Measurements from ENCODE around the gene CBX2.

The CBX2 gene

DNA sequence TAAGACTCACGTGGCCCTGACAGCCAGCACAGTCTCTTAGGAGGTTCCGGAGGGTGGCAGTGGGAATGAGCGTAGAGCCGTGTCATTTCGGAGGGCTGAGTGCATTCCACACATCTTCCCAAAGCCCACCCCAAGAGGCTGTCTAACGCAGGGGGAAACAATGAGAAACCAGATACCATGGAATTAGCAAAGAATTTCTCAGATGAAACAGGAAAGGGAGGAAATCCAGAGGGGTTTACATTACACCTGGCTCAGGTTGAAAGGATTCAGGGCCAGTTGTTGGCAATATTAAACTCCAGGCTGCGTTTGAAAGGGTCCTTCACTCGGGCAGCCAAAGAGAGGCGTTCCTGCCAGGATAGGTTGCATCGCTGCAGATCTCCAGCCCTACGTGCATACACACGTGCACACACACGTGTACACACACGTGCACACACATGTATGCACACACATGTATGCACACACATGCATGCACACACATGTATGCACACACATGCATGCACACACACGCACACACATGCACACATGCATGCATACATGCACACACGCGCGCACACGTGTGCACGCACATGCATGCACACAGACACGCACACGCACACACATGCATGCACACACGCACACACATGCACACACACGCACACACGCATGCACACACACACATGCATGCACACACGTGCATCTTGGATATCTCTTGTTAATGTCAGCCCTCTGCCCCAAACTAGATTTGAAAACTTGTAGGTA is 49.1 kb downstream of the CBX2 start:
- no peak for DNase-seq (ENCODE audit: low read depth in 3 of 3)

DNA sequence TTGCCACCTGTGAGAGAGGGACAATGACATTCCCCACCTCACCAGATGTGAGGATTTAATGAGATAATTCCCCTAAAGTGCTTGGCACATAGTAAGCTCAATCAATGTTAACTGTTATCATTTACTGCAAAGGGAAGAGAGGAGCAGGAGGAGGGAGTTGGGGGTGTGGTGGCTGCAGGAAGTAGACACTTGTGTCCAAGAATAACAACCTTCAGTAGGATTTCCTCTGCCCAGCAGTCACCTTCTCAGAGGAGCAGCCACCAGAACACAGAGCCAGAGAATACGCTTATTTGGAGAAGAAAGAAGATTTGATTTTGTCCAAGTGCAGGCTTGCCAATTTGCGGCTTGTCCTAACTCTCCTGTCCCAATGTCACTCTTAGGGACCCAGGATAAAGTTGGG is 51.1 kb downstream of the CBX2 start:
- no peak for DNase-seq (ENCODE audit: low read depth in 3 of 3)

DNA sequence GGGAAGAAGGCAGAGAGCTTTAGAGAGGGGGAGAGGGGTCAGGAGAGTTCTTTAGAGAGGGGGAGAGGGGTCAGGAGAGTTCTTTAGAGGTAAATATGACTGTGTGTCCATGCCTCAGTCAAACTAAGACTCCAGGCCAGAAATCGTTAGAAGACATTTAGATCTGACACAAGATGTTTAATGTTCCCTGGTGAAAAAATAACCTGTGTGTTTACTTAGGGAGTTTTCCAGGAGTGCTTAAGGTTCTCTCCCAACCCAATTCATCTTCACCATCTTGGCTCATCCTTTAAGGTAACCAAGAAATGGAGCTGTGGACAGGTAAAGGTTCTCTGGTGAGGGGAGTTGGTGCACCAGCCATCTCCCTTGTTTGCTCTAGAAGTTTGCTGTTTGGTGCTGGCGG is 51.5 kb downstream of the CBX2 start:
- no peak for DNase-seq (ENCODE audit: low read depth in 3 of 3)

DNA sequence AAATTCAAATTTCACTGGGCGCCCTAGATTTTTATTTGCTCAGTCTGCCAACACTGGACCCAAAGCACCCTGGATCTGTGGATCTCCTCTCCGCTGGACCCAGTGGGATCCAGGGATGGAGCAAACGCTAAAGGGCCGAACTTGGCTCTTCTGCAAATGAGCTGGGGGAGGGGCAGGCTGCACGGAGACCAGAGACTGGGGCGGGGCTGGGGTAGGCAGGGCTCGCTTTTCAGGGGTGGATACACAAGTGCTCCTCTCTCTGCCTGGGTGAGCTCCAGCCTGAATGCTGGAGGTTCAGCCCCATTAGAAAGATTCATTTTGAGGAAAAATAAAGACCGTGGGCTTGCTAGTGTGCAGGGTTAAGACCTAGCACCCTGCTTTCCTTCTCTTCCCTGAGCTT is 52.4 kb downstream of the CBX2 start:
- no peak for DNase-seq (ENCODE audit: low read depth in 3 of 3)

DNA sequence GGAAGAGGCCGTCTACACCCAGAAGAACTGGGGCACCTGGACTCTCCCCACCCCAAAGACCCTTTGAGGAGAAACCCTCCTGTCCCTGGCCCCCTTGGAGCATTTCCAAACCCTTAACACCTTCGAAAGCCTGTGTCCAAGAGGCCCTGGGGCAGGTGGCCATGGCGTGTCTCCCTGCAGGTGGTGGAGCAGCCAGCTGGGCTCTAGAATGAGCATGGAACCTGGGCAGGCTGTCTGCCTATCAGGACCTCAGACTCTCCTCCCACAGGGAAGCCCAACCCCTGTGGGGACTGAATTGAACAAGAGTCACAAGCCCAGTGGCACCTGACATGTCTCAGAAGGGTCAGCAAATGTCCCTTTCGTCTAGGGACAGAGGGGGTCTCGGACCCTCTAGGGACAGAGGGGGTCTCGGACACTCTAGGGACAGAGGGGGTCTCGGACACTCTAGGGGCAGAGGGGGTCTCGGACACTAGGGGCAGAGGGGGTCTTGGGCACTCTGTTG is 52.9 kb downstream of the CBX2 start:
- no peak for DNase-seq (ENCODE audit: low read depth in 3 of 3)

DNA sequence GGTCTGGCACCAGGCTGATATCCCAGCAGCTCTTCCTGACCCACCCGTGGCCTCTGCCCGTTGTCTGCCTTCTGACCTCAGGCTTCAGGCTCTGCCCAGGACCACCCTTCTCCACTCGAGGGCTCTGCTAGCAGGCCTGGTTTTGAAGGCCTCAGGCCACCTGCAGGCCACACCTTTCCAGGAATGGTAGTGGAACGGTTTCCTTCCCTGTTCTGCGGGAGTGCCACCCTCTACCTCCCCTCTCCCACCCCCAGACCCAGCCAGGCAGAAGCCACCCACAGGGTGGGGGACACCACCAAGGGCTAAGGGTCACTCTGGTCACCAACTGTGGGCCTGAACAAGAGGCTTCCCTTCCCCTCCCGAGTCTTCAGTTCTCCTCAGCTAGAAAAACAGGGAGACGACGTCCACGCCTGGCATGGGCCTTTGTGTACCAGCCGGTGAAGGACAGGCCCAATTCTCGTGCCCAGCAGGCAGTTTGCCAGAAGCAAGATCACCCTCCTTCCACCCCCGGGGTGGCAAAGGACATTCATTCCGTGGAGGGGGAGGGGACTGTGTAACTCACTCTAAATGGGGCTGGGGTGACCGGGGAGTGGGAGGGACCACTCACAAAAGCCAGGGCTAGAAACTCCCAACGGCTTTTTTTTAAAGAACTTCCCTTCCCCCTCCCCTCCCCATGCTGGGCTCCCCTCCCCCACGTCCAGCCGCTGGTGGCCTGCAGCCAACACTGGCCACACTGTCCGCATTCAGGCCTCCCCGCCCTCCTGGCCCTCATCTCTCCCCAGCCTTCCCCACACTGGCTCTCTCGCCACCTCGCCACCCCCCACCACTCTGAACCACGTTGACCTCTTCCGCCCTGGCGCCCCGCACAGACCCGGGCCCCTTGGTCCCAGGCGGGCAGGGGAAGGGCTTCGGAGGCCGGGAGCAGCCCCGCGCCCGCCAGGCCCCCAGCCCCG is 53.6 kb downstream of the CBX2 start:
- DNase-seq (ENCODE audit: low read depth in 3 of 3): no peak

DNA sequence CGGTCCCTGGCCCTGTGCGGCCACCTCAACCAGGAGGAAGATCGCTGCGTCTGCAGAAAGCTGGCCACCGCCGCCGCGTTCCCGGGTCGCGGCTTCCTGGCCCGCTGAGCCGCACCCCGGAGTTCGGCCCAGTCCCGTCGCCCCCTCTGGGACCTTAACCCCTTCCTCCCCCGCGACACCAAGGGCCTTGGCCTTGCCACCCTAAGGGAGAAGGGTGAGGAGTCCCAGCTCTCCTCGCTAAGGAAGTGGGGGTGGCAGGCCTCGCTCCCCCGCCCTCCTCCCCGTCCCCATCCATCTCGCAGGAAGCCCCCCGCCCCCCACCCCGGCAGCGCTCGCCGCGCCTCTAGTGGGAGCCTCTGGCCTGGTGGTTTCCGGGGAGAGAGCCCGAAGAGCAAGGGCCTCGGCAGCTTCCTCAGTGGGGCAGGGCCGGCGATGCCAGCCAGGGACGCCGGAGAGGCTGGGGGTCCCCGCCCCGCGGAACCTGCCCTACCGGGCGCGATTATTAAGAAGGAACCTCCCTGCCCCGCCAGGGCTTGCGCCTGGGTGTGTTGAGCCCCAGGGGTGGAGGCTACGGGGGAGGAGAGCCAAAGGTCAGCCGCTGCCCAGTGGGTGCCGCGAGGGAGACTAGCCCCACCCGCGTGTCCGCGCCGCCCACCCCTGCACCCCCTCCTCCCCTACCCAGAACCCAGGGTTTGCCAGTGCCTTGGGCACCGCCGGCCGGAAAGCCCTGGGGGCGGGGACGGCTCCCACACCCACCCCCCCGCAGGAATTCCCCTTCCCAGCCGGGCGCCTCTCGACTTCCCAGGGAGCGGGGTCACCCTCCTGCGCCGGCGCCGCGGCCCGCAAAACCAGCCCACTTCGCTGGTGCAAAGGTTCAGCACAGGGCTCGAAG is 54.5 kb downstream of the CBX2 start:
- no peak for DNase-seq (ENCODE audit: low read depth in 3 of 3)

DNA sequence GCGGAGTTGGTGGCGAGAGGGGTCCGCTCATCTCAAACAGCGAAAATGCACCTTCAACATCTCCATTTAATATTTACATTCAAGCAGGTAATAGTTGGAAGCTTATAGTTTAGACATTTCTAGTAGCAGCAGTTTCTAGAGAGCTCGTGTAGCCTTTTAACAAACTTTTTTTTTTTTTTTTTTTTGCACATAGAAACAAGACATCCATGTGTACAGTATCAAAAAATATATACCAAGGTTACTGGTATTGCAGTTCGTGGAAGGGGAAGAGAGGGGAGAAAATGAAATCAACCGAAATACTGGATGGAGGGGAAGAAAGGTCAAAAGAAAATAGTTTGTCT is 55.1 kb downstream of the CBX2 start:
- no peak for DNase-seq (ENCODE audit: low read depth in 3 of 3)

DNA sequence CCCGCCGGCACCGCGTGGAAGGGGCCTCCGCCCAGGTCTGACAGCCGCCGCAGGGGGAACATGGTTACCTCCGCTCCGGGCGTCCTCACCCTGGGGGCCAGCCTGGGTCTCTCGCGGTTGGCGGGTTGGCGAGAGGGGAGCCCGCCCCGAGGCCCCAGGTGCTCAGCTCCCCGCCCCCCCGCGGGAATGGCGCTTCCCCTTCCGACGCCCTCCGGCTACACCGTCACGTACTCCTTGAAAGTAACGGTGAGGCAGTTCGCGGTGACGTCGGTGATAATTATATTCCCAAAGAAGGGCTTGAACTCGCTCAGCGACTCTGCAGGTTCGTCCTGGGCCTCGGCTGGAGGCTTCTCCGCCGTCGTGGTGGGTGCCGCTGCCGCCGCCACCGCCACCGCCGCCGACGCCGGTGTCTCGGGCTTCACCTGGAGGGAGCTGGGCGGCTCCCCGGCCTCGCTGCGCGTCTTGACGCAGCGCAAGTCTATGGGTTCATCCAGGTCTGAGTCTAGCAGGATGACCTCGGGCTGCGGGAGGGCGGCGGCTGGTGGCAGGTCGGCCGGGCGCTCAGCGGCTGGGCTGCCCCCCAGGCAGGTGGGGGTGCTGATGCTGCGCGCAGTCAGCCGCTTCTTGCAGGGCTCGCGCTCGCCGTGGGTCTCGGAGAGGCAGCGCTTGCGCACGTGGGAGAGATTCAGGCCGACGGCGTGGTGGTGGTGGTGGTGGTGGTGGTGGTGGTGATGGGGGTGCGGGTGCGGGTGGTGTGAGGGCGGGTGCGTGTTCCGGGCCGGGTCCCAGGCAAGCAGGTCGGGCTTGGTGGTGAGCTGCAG is 56.0 kb downstream of the CBX2 start:
- no peak for DNase-seq (ENCODE audit: low read depth in 3 of 3)

DNA sequence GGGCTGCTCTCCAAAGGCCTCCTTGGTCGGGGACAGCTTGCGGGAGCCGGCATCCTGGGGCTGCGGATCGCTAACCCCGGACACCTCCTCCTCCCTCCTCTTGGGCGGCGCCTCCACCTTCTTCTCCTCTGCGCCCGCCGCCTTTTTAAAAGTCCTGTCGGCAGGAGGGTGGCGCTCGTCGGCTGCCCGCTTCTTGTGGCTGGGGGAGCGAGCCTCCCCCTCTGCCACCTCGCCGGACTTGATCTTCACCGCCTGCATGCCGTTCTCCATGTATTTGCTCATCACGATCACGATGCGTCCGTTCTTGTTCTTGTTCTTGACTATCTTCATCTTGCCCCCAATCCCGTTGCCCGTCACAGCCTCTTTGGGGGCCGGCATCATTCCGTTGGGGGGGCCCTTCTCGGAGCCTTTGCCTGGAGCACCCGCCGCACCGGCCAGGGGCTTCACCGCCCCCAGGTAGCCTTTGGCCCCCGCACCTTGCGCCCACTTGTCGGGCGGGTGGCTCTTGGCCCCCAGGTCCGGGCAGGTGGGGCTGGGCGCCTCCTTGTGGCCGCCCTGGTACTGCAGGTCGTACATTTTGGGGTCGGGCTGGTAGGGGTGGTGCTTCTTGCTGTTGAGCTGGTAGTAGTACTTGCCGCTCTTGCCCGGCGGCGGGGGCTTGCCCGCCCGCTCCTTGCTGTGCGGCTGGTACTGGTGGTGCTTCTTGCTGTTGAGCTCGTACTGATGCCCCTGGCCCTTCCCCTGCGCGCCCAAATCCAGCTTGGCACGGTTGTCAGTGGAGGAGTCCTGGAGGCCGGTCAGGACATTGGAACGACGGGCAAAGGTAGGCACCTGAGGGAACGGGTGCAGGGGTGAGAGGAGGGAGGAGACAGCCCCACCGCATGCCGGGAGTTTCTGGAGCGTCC is 56.9 kb downstream of the CBX2 start:
- DNase-seq (ENCODE audit: low read depth in 3 of 3): no peak

DNA sequence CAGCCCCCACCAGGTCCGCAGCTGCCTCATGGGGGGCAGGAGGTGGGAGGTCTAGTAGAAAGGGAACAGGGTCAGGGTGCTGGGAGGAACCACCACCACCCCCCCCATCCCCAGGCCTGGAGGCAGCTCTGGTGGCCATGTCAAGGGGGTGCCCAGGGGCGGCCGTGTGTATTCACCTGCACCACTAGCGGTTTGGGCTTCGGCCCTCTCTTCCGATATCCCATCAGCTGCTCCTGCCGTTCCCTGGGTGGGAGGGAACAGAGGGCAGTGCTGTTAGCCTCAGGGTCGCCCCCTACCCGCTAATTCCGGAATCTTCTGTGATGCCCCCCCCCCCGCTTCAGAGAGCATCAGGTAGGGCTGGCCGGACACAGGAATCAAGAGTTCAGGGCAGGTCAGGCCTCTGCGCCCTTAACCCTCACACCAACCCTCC is 57.5 kb downstream of the CBX2 start:
- DNase-seq (ENCODE audit: low read depth in 3 of 3): no peak

DNA sequence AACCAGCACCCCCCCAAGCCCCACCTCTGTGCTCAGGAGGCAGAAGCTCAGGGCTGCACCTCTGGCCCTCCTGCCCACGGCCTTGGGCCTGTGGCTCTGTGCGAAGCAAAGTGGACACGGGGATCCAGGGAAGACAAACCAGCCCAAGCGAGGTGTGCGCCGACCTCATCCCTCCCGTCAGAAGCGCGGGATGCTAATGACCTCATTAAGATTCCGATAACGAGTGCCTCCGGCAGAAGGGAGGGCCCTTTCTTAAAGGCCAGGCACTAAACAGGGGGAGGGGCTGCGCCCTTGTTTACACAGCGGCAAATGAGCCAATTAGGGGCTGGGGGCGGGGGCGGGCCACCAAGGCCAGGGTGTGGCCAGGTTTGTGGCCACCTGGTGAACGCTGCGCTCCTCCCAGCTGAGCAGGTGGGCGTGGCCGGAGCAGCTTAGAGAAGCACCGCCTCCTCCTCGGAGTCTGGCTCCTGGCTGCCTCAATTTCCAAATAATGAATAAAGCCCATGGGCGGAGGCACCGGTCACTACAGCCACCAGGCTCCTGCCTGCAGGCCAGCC is 58.1 kb downstream of the CBX2 start:
- no peak for DNase-seq (ENCODE audit: low read depth in 3 of 3)

DNA sequence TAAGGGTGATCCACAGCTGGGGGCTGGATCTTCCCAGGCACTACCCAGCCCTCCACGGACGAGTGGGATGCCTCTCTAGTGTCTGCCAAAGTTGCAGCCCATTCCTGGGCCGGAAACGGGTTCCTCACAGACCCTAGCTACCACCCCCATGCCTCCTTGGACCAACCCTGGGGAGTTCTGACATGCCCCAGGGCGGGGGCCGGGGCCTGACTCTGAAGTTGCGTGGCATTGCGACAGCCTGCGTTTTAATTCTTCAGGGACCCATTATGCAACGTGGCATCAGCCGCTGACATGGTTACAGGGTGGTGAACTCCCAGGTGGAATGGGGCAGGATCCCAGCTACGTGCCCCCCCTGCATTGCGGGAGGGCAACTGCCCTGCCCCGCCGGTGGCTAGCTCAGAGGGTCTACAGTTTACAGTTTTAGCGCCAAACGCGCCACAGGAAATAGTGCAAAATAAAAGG is 58.6 kb downstream of the CBX2 start:
- no peak for DNase-seq (ENCODE audit: low read depth in 3 of 3)

DNA sequence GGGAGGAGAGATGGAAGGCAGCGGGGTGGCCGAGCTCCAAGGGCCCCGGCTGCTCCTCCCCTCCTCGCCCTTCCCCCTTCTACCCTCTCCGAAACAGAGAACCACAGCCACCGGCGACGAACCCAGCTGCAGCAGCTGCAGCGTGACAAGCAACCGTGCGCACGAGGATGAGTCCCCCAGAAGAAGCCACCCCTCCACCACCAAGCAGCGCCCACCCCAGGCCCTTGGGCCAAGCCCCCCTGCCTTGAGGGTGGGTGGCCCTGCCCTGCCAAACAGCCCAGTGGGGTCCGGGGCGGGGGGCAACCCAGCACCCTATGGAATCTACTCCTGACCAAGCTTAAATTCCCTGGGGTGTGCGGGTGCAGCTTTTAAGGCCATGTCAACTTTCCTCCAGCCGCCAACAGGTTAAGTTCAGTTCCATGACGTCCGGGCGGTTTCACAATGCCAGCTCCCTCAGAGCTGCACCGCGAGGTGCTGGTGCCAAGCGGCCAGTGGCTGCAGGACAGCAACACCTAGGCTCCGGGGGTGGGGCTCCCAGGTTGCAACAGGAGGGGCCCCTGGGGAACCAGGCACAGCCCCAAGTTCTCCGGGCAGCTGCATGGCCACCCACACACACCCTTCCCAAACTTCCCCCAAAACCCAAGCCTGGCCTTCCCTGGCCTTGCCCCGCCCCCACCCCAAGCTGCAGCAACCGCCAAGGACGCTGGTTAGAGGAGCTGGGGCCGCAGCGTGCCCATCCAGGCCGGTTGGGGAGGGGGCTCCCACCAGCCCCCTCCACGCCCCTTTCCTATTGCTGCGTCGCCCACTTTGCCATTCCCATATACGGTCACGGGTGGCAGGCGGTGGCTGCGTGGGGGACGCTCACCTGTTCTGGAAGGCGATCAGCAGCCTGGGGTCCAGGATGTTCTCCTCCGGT is 59.3 kb downstream of the CBX2 start:
- DNase-seq (ENCODE audit: low read depth in 3 of 3): peak in 1 of 3 donors; percentile 44
